ENCODE data around the gene PAX2. TPM values are rescaled to one million over a fixed set of nuclear protein-coding genes. Genes with fewer than 3 reads are reported as not detected.

The PAX2 gene
- total RNA-seq, 1 donor from 2014 or later: not detected

GRCh38 chr10:100776671-100777070, 31.3 kb downstream of the PAX2 start:
- ATAC-seq: no peak
- no peak for DNase-seq (ENCODE audit: low spot score)
- intact Hi-C loops (cut with DNase I): no loop called here

- no peak for DNase-seq (ENCODE audit: low spot score)
- ATAC-seq: no peak
- intact Hi-C loops (cut with DNase I): no loop called here
These were observed 33.9 kb downstream of the PAX2 start for GRCh38 chr10:100779329-100779728.

- DNase-seq (ENCODE audit: low spot score): no peak
- intact Hi-C loops (cut with DNase I): no loop called here
- ATAC-seq: no peak
These were observed 34.9 kb downstream of the PAX2 start for GRCh38 chr10:100780324-100780723.

DNA sequence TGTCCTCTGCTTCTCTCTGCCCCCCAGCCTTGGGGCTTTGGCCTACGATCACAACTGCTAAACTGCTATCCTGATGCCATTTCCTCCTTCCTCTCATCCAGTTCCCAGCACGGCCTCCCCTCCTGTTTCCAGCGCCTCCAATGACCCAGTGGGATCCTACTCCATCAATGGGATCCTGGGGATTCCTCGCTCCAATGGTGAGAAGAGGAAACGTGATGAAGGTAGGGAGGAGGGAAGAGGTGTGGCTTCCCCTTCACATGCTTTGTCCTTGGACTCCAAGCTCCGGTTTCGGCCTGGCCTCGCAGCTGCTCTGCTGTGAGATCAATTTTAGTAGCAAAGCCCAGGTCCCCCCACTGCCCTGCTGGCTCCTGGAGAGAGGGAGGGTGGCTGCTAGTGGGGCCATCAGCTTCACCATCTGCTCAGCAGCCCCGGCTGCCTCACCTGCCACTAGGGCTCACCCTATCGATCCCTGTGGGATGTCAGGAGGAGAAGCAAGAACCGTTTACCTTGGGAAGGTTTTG, 35.8 kb downstream of the PAX2 start:
- intact Hi-C loops (cut with DNase I): no loop called here
- DNase-seq (ENCODE audit: low spot score): no peak
- no peak for ATAC-seq

GRCh38 chr10:100782461-100783244, 37.3 kb downstream of the PAX2 start:
- DNase-seq (ENCODE audit: low spot score) (no peak), ATAC-seq (no peak)
- intact Hi-C loops (cut with DNase I): no loop called here

DNA sequence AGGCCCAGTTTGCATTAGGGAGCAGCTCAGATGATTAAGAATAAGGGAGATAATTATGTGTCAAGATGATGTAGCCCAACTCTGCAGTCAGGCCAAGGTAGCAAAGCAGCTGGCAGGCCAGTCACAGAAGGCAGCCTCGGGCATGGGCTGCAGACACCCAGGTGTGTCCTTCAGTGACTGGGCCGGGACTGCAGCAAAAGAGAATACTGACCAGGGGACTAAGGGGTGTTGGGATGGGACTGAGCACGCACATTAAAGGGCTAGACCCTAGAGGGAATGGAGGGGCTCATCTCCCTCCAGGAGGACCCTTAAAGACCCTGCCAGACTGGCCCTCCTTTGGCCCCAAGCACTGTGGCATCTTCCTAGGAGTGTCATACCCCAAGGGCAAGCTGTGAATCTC, 38.7 kb downstream of the PAX2 start:
- intact Hi-C loops (cut with DNase I): no loop called here
- DNase-seq (ENCODE audit: low spot score) (no peak), ATAC-seq (no peak)

GRCh38 chr10:100786591-100786990, 41.2 kb downstream of the PAX2 start:
- DNase-seq (ENCODE audit: low spot score) (no peak), ATAC-seq (no peak)
- intact Hi-C loops (cut with DNase I): no loop called here

DNA sequence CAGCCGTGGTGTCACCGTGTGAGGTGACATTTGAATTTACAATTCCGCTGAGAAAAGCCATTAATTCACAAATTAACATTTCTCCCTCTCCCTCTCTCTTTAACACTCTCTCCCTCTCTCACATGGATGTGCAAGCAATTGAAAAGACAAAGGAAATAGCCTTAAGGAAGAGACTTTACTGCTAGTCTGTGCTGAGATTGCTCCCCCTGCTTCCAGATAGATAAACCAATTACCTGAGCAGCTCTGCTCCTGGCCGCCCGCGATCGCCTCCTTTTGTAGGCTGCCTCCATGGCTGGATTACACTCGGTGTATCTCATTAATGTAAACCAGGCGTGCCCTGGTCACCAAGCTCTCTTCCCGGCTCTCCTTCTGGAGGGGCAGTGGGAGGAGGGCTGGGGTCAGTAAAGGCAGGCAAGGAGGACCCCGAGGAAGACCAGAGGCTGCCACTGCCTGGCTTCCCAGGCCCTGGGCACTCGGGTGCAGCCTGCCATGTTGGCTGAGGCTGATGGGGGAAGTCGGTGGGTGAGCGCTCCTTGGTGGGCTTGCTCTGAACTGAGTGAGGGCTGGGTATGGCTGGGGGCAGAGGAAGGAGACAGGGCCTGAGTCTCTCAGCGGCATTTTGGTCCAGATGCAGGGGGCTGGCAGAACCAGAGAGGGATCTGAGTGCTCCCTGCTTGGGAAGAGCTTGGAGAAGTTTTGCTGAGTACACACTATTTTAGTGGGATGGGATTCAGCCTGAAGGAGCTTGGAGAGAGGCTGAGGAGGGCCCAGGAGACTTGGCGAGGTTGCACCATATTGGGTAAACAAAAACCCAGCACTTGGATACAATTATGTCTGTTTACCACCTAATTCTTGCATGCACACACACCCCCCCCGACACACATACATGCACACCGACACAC, 42.9 kb downstream of the PAX2 start:
- intact Hi-C loops (cut with DNase I): no loop called here
- ATAC-seq: no peak

GRCh38 chr10:100790761-100791208, 45.4 kb downstream of the PAX2 start:
- ATAC-seq (no peak), DNase-seq (ENCODE audit: low spot score) (no peak)
- intact Hi-C loops (cut with DNase I): no loop called here

More for the DNA sequence above, 42.9 kb downstream of the PAX2 start:
- no peak for DNase-seq (ENCODE audit: low spot score)

GRCh38 chr10:100791369-100792058, 46.1 kb downstream of the PAX2 start:
- intact Hi-C loops (cut with DNase I): no loop called here
- DNase-seq (ENCODE audit: low spot score): no peak
- no peak for ATAC-seq

DNA sequence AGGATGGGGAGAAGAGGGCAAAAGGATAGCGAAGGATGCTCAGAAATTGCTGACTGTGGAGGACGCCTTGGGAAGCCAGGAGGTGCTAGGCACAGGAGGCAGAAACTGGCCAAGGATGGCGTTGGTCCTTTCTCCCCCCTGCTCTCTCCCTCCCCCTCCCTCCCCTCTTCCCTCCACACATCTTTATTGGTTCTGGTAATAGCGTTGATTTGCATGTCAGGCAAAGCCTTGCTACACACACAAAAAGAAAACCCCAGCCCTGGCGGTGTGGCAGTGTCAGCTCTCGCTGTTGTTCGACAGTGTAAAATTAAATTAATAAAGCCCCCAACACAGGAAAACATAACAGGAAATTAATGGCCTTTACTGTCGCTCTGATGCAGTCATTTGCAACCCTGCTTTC, 47.2 kb downstream of the PAX2 start:
- DNase-seq (ENCODE audit: low spot score) (no peak), ATAC-seq (no peak)
- intact Hi-C loops (cut with DNase I): no loop called here

- ATAC-seq (no peak), DNase-seq (ENCODE audit: low spot score) (no peak)
- intact Hi-C loops (cut with DNase I): no loop called here
These were observed 47.7 kb downstream of the PAX2 start for GRCh38 chr10:100793055-100793454.

DNA sequence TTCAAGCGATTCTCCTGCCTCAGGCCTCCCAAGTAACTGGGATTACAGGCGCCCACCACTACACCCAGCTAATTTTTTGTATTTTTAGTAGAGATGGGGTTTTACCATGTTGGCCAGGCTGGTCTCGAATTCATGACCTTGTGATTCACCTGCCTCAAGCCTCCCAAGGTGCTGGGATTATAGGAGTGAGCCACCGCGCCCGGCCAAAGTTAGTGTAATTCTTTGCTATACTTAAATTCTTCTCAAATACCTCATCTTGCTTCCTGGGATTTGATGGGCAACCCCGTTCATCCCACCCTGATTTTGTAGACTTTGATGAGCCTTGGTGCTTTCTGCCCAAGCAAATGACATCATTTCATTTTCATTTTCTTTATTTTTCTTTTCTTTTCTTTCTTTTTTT, 54.5 kb downstream of the PAX2 start:
- intact Hi-C loops (cut with DNase I): no loop called here
- DNase-seq (ENCODE audit: low spot score): no peak

GRCh38 chr10:100800931-100801330, 55.5 kb downstream of the PAX2 start:
- ATAC-seq: no peak
- DNase-seq (ENCODE audit: low spot score): no peak
- intact Hi-C loops (cut with DNase I): no loop called here

More for the DNA sequence above, 54.5 kb downstream of the PAX2 start:
- no peak for ATAC-seq

DNA sequence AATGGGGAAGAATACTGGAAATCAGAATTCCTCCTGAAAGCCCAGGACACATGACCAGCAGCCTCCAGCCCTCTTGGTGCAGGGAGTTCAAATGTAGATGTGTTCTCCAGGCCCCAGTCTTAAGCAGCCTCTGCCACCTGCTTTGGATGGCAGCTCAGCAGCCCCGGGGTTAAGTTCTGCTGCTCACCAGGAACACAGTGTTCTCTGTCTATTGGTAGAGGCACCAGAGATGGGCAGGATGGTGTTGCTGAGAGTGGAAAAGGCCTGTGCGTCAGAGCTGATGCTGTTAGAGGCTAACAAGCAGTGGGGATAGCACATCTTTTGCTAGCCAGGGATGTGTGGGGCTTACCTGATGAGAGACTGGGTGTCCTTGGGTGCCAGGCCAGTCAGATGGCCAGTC, 56.8 kb downstream of the PAX2 start:
- ATAC-seq: no peak

DNA sequence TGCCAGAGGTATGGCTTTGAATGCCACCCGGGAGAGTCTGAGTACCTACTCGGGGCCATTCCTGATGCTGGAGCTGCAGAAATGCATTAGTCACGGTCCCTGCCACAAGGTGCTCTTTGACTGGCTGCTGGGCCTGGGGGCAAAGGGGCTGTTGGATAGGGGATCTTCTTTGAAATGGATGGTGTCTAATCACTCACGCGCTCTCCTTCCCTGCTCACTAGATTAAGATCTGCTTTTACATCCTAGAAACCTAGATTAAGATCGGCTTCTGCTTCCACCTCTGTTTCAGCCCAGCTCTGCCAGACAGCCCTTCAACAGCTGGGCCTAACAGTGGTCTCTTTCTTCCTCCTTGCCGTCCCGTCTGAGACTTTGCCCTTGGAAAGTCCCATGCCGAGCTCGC, 57.2 kb downstream of the PAX2 start:
- intact Hi-C loops (cut with DNase I): no loop called here

More for the DNA sequence above, 56.8 kb downstream of the PAX2 start:
- intact Hi-C loops (cut with DNase I): no loop called here
- no peak for DNase-seq (ENCODE audit: low spot score)

DNA sequence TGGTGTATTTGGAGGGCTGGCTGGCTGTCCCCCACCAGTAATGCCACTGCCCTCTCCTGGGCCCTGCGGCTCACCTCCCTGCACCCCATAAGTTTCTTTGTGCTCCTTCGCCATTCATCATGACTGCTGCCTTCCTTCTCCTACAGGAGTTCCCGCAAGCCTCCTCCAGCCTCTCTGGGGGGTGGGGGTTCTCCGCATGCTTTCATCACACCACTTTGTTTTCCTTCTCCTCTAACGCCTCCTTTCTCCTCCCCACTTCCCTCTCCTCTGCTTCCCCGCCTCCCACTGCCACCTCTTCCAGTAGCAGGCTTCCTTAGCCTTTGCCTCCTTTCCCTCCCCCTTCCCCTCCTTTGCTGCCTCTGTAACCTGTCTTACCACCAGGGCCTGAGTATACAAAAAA, 58.1 kb downstream of the PAX2 start:
- intact Hi-C loops (cut with DNase I): no loop called here
- DNase-seq (ENCODE audit: low spot score) (no peak), ATAC-seq (no peak)

More for the DNA sequence above, 57.2 kb downstream of the PAX2 start:
- DNase-seq (ENCODE audit: low spot score): no peak
- ATAC-seq: no peak

DNA sequence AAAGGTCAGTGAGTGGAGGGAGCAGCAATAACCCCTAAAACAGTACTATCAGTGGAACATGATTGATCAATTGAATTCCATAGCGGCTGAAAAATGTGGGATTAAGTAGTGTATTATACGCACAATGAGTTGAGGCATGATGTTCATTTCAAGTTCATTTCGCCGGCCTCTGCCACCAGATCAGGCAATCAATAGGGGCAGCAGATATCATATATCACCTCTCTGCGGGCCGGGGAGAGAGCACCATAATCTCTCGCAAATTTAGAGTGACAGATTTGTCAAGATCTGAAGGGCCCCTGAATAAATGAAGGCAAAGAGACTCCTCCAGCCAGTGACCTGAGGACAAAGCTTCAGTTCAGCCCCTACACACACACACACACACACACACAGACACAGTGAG, 58.5 kb downstream of the PAX2 start:
- ATAC-seq (no peak), DNase-seq (ENCODE audit: low spot score) (no peak)
- intact Hi-C loops (cut with DNase I): no loop called here

Measured in sciatic nerve (tissue), 2 donors.